HL-60 (cell line): ENCODE measurements around the gene PRUNE1.

ENCODE experiments used
- DNase-seq, 2 experiments: peaks; one replicate each; pipeline ENCODE4 v3.0.0-alpha.2; 2010 to 2020; ENCODE audit warnings: low read depth in 1 of 2, low spot score in 1 of 2
- H3K27ac ChIP-seq: fragments of 250-450 bp; sonication (Bioruptor Pico); replicated peaks from 2 replicates; pipeline ENCODE4 v1.5.1; 2020; ENCODE audit warnings: mild to moderate bottlenecking, moderate library complexity
- H3K27me3 ChIP-seq: fragments of 250-450 bp; sonication (Bioruptor Pico); 2 replicates; pipeline ENCODE4 v1.5.1; 2021; ENCODE audit warnings: mild to moderate bottlenecking, moderate library complexity; ENCODE audit not compliant: insufficient read depth, poor library complexity, severe bottlenecking
- H3K4me3 ChIP-seq: replicated peaks from 2 replicates; pipeline ENCODE4 v1.5.1; 2011; ENCODE audit warnings: mild to moderate bottlenecking, control low read depth, low read length; ENCODE audit not compliant: insufficient read depth
- CTCF ChIP-seq: IDR thresholded peaks from one replicate; pipeline ENCODE4 v1.5.1; 2011; ENCODE audit warnings: low read length, control low read depth, inconsistent platforms; ENCODE audit not compliant: insufficient read depth
- GABPA ChIP-seq: IDR thresholded peaks from 2 replicates; pipeline ENCODE4 v1.6.1; 2012; ENCODE audit warnings: low read depth
- POLR2AphosphoS5 ChIP-seq: IDR thresholded peaks from 2 replicates; pipeline ENCODE4 v1.6.1; 2012; ENCODE audit warnings: low read depth
- REST ChIP-seq: IDR thresholded peaks from 2 replicates; pipeline ENCODE4 v1.6.1; 2012; ENCODE audit warnings: low read depth; ENCODE audit not compliant: insufficient replicate concordance
- SPI1 ChIP-seq: IDR thresholded peaks from 2 replicates; pipeline ENCODE4 v1.6.1; 2012; ENCODE audit warnings: low read depth, mild to moderate bottlenecking, borderline replicate concordance

PRUNE1 gene

GRCh38 chr1:151050051-151050688 lies 41.9 kb downstream of the PRUNE1 start:
- no peak overlapping the region for H3K27ac ChIP-seq
- no peak for DNase-seq
- no peak overlapping the region for H3K4me3 ChIP-seq
- TF ChIP-seq REST (no peak), POLR2AphosphoS5 (no peak), GABPA (no peak), CTCF (no peak)
- H3K27me3 ChIP-seq: peaks cover 7% of the 10 kb centered on the region

GRCh38 chr1:151051356-151052009 lies 43.2 kb downstream of the PRUNE1 start:
- H3K4me3 ChIP-seq: no peak overlapping the region
- peaks cover 7% of the 10 kb centered on the region for H3K27me3 ChIP-seq
- no peak for DNase-seq
- TF ChIP-seq CTCF: no peak
- no peak for TF ChIP-seq REST
- TF ChIP-seq GABPA: no peak
- TF ChIP-seq POLR2AphosphoS5: no peak
- TF ChIP-seq SPI1: no peak
- H3K27ac ChIP-seq: no peak overlapping the region

GRCh38 chr1:151054971-151055547 lies 46.8 kb downstream of the PRUNE1 start:
- Histone ChIP-seq H3K27ac (no peak overlapping the region), H3K27me3 (no peaks in the 10 kb centered on the region), H3K4me3 (no peak overlapping the region)
- no peak for DNase-seq
- TF ChIP-seq REST (no peak), POLR2AphosphoS5 (no peak), CTCF (no peak), GABPA (no peak), SPI1 (no peak)
